ENCODE results near the gene DGCR8. TPM values are rescaled to one million over a fixed set of nuclear protein-coding genes. Genes with fewer than 3 reads are reported as not detected.
A peak's percentile ranks its signal among the peaks of the same experiment; 100 is the strongest.

The DGCR8 gene
- total RNA-seq, 1 experiment from 2014 or later: 23.0 TPM

DNA sequence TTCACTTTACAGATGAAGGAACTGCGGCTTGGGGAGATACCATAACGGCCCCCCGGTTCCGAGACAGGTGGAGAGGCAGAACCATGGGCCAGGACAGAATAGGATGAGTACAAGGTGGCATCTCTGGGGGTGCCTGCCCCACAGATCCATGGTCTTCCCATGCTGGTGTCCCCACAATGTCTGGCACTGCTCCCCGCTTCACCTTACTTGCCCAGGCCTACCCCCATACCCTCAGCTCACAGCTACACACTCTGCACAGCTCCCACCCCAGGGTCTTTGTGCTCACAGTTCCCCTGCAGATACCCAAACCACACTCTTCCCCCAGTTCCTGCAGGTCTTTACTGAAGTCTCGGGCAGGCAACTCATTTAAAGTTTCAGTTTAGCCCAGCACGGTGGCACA lies 11.4 kb upstream of the DGCR8 start:
- DNase-seq: no peak
- no peaks in the 10 kb centered on the region; the same call in 1 of the 2 replicates for H3K27me3 ChIP-seq (ENCODE audit: control insufficient read depth, insufficient read depth, low read length)
- no peak overlapping the region for H3K4me3 ChIP-seq (ENCODE audit: insufficient read depth, low read depth, low read length)
- H3K36me3 ChIP-seq (replicated peaks; ENCODE audit: control insufficient read depth, insufficient read depth, low read length): no peaks in the 10 kb centered on the region; the same call in 1 of the 2 replicates

GRCh38 chr22:20069331-20070042 lies 10.6 kb upstream of the DGCR8 start:
- Histone ChIP-seq H3K36me3 (replicated peaks; ENCODE audit: control insufficient read depth, insufficient read depth, low read length) (no peaks in the 10 kb centered on the region; the same call in 1 of the 2 replicates), H3K27me3 (ENCODE audit: control insufficient read depth, insufficient read depth, low read length) (no peaks in the 10 kb centered on the region; the same call in 1 of the 2 replicates), H3K4me3 (ENCODE audit: insufficient read depth, low read depth, low read length) (no peak overlapping the region)
- no peak for DNase-seq

GRCh38 chr22:20071524-20071972 lies 8.5 kb upstream of the DGCR8 start:
- Histone ChIP-seq H3K27me3 (ENCODE audit: control insufficient read depth, insufficient read depth, low read length) (no peaks in the 10 kb centered on the region; the same call in 1 of the 2 replicates), H3K36me3 (replicated peaks; ENCODE audit: control insufficient read depth, insufficient read depth, low read length) (no peaks in the 10 kb centered on the region), H3K4me3 (ENCODE audit: insufficient read depth, low read depth, low read length) (no peak overlapping the region)
- no peak for DNase-seq

DNA sequence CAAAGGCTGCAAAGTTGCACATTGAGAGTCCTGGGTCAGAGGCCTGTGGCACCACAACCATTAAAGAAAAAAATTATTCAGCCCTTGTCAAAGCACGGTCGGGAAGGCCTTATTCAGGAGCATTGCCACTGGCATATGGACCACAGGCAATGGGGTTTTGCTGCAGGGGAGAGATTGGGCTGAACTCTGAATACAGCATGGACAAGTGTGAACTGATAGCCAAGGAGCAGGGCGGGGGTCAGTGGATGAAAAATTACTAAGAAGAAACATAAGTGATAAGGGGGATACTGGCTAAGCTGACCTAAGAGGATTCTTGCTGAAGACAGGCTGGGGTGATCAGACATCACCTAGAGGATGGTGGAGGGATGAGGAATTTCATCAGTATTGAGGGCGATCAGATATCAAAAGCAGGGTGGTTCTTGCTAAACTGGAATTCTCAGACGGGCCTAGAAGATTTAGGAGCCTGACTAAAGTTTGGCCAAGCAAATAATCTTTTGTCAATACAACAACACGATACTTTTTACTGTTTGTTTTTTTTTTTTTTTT lies 3.3 kb upstream of the DGCR8 start:
- Histone ChIP-seq H3K4me3 (ENCODE audit: insufficient read depth, low read depth, low read length) (no peak overlapping the region), H3K36me3 (replicated peaks; ENCODE audit: control insufficient read depth, insufficient read depth, low read length) (no peaks in the 10 kb centered on the region), H3K27me3 (ENCODE audit: control insufficient read depth, insufficient read depth, low read length) (no peaks in the 10 kb centered on the region)
- no peak for DNase-seq

- no peaks in the 10 kb centered on the region for H3K36me3 ChIP-seq (replicated peaks; ENCODE audit: control insufficient read depth, insufficient read depth, low read length)
Measured at GRCh38 chr22:20080445-20080775, 369 bp downstream of the DGCR8 start.

DNA sequence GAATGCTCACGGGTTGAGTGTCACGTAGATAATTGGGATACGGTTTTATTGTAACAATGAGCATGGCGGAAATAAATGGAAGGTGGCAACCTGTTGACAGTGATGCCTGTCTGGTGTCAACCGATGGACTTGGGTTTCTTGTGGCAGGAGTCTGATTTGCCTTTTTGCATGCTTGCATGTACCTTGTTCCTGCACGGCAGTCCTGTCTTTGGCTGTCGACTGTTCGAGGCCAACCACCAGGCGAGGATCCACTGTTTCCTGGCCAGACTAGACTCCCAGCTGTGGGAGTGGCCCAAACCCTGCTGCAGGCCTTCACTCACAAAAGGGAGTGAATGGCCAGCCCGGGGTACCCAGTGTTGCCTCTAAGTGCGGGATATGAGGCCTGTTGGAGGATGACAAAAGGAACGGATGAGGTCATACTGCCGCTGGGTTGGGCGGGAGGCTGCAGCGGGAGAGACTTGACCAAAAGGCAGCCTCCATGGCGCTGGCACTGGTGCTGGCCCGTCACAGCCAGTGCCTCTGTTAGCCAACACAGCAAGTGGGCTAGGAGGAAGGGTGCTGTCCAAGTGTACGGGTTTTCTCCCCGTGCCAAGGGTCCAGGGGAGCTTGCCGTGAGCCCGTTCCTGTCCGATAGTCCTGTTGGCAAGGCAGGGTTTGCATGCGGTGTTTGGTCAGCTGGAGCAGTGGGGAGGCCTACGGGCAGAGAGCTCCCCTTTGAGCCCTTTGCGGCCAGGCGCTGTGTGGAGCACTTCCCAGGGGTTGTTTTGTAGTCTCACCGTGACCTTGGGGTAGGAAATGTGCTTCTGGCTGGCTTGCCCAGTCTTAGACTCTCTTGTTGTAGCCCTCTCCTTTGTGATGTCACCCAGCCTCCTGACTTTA lies 974 bp downstream of the DGCR8 start:
- peak; percentile 76 for DNase-seq
- peak overlapping the region; percentile 74 for H3K4me3 ChIP-seq (ENCODE audit: insufficient read depth, low read depth, low read length)
- peaks cover 2% of the 10 kb centered on the region; the same call in 1 of the 2 replicates for H3K36me3 ChIP-seq (replicated peaks; ENCODE audit: control insufficient read depth, insufficient read depth, low read length)
- no peaks in the 10 kb centered on the region for H3K27me3 ChIP-seq (ENCODE audit: control insufficient read depth, insufficient read depth, low read length)

More at GRCh38 chr22:20080445-20080775, 369 bp downstream of the DGCR8 start:
- H3K27me3 ChIP-seq (ENCODE audit: control insufficient read depth, insufficient read depth, low read length): no peaks in the 10 kb centered on the region
- peak overlapping the region; percentile 74 for H3K4me3 ChIP-seq (ENCODE audit: insufficient read depth, low read depth, low read length)
- DNase-seq: peak; percentile 96

DNA sequence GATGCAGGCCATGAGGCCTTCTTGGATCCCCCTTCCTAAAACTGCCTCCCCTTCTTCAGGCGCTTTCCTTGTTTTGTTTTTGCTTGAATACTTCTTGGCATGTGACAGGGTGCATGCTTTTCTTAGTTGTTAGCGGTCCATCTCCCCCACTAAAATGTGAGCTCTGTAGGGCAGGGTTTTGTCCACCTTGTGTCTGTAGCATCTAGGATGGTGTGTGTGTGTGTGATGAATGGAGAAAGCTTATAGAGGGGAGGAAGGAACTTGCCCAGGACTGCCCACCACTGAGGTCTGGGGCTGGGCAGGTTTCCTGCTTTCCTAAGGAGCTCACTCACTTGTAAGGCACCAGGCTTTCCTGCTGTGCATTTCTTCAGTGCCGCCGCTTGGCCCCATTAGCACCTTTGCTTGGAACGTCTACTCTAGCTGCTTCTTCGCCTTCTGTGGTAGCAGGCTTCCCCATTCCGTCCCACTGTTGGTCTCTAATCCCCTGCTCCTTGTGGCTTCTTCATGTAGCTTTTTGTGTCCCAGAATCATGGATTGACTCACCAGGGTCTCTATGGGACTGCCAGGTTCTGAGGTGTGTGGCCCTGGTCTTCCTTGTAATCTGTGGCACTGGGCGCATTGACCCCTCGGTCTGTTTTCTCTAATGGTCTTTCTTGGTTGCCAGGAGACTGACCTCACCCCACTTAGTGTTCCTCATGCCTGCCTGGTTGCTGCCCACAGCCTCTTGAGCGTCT lies 3.3 kb downstream of the DGCR8 start:
- no peak for DNase-seq
- Histone ChIP-seq H3K27me3 (ENCODE audit: control insufficient read depth, insufficient read depth, low read length) (no peaks in the 10 kb centered on the region), H3K4me3 (ENCODE audit: insufficient read depth, low read depth, low read length) (no peak overlapping the region), H3K36me3 (replicated peaks; ENCODE audit: control insufficient read depth, insufficient read depth, low read length) (peaks cover 24% of the 10 kb centered on the region)

- Histone ChIP-seq H3K4me3 (ENCODE audit: insufficient read depth, low read depth, low read length) (no peak overlapping the region), H3K36me3 (replicated peaks; ENCODE audit: control insufficient read depth, insufficient read depth, low read length) (peaks cover 31% of the 10 kb centered on the region), H3K27me3 (ENCODE audit: control insufficient read depth, insufficient read depth, low read length) (no peaks in the 10 kb centered on the region)
- no peak for DNase-seq
Measured at GRCh38 chr22:20083891-20084546, 4.0 kb downstream of the DGCR8 start.

DNA sequence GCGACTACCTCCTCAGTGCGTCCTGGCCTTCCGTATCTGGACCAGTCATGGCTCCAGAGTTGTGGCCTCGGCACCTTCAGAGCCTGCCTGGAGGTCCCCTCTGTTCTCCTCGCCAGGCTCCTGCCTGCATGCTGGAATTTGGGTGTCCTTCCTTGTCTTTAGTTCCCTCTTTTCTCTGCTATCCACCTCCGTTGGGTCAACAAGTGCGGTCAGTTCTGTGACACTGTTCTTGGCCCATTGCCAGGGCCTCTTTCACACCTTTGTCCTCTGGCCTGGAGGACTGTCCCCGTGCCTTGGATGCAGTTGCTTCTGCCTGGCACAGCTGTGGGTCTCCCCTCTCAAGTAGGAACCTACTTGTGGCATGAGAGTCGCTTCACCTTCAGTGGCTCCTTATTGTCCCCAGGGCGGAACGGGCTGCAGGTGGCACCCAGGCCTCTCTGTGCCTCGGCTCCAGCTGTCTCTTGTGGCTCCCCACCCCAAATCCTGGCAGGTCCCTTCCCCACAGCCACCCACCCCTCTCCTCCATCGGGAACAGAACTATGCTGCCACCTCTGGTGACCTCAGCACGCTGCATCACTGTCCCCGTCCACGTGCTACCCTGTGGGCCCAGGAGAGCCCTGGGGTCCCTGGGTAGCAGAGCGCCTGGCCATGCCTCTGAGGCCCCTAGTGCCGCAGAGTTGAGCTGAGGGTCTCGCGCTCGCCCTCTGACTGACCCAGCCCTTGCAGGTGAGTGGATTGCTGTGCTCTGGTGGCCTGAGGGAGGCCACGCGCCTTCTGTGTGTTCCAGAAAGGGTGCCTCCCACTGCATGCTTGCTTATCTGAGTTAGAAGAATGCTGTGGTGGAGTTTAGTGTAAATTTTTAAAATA lies 4.7 kb downstream of the DGCR8 start:
- peak; percentile 95 for DNase-seq
- H3K27me3 ChIP-seq (ENCODE audit: control insufficient read depth, insufficient read depth, low read length): no peaks in the 10 kb centered on the region
- peaks cover 38% of the 10 kb centered on the region for H3K36me3 ChIP-seq (replicated peaks; ENCODE audit: control insufficient read depth, insufficient read depth, low read length)

GRCh38 chr22:20085651-20086050 lies 5.6 kb downstream of the DGCR8 start:
- no peak for DNase-seq
- H3K27me3 ChIP-seq (ENCODE audit: control insufficient read depth, insufficient read depth, low read length): no peaks in the 10 kb centered on the region
- H3K4me3 ChIP-seq (ENCODE audit: insufficient read depth, low read depth, low read length): no peak overlapping the region
- H3K36me3 ChIP-seq (replicated peaks; ENCODE audit: control insufficient read depth, insufficient read depth, low read length): peaks cover 47% of the 10 kb centered on the region

More for the DNA sequence above, 4.7 kb downstream of the DGCR8 start:
- H3K4me3 ChIP-seq (ENCODE audit: insufficient read depth, low read depth, low read length): no peak overlapping the region

GRCh38 chr22:20086101-20086599 lies 6.1 kb downstream of the DGCR8 start:
- no peak overlapping the region for H3K4me3 ChIP-seq (ENCODE audit: insufficient read depth, low read depth, low read length)
- peaks cover 51% of the 10 kb centered on the region for H3K36me3 ChIP-seq (replicated peaks; ENCODE audit: control insufficient read depth, insufficient read depth, low read length)
- DNase-seq: no peak
- H3K27me3 ChIP-seq (ENCODE audit: control insufficient read depth, insufficient read depth, low read length): no peaks in the 10 kb centered on the region

- Histone ChIP-seq H3K4me3 (ENCODE audit: insufficient read depth, low read depth, low read length) (no peak overlapping the region), H3K36me3 (replicated peaks; ENCODE audit: control insufficient read depth, insufficient read depth, low read length) (peaks cover 57% of the 10 kb centered on the region), H3K27me3 (ENCODE audit: control insufficient read depth, insufficient read depth, low read length) (no peaks in the 10 kb centered on the region)
- DNase-seq: no peak
Measured at GRCh38 chr22:20086763-20087162, 6.7 kb downstream of the DGCR8 start.

Measured in H7 (cell line).